ENCODE data around the gene KCNK1.
"Not testable (repeated sequence)": the region's sequence is repeated elsewhere in the genome, so short reads cannot be mapped to it uniquely, and the experiment has no call there.

Gene KCNK1

GRCh38 chr1:233608988-233609387 lies 4.9 kb upstream of the KCNK1 start:
- DNase-seq = no peak

- DNase-seq = no peak
These were observed 4.0 kb upstream of the KCNK1 start for GRCh38 chr1:233609926-233610325.

- DNase-seq = no peak
These were observed 3.3 kb upstream of the KCNK1 start for GRCh38 chr1:233610628-233611027.

- DNase-seq = not testable (repeated sequence)
These were observed 2.5 kb upstream of the KCNK1 start for GRCh38 chr1:233611363-233611762.

GRCh38 chr1:233614173-233614742 lies 352 bp downstream of the KCNK1 start:
- DNase-seq = no peak

- DNase-seq = no peak
These were observed 1.0 kb downstream of the KCNK1 start for GRCh38 chr1:233614743-233615521.

- no peak for DNase-seq
These were observed 1.7 kb downstream of the KCNK1 start for GRCh38 chr1:233615571-233615970.

GRCh38 chr1:233617025-233617424 lies 3.1 kb downstream of the KCNK1 start:
- DNase-seq = no peak

GRCh38 chr1:233619414-233619813 lies 5.5 kb downstream of the KCNK1 start:
- DNase-seq = not testable (repeated sequence)

GRCh38 chr1:233620065-233620464 lies 6.2 kb downstream of the KCNK1 start:
- DNase-seq = no peak

- DNase-seq = no peak
These were observed 8.0 kb downstream of the KCNK1 start for GRCh38 chr1:233621923-233622322.

- DNase-seq = no peak
These were observed 10.4 kb downstream of the KCNK1 start for GRCh38 chr1:233624289-233624688.

GRCh38 chr1:233625087-233625486 lies 11.2 kb downstream of the KCNK1 start:
- no peak for DNase-seq

GRCh38 chr1:233625510-233625981 lies 11.6 kb downstream of the KCNK1 start:
- DNase-seq = no peak

GRCh38 chr1:233627376-233627775 lies 13.5 kb downstream of the KCNK1 start:
- DNase-seq = no peak

GRCh38 chr1:233627823-233628222 lies 13.9 kb downstream of the KCNK1 start:
- no peak for DNase-seq

GRCh38 chr1:233629305-233629935 lies 15.5 kb downstream of the KCNK1 start:
- no peak for DNase-seq

- no peak for DNase-seq
These were observed 18.0 kb downstream of the KCNK1 start for GRCh38 chr1:233631810-233632405.

GRCh38 chr1:233632436-233632835 lies 18.5 kb downstream of the KCNK1 start:
- no peak for DNase-seq

GRCh38 chr1:233635765-233636502 lies 22.0 kb downstream of the KCNK1 start:
- DNase-seq = no peak

GRCh38 chr1:233636503-233636877 lies 22.6 kb downstream of the KCNK1 start:
- DNase-seq = no peak

- DNase-seq = no peak
These were observed 24.6 kb downstream of the KCNK1 start for GRCh38 chr1:233638513-233638912.

- no peak for DNase-seq
These were observed 25.7 kb downstream of the KCNK1 start for GRCh38 chr1:233639611-233640010.
